Heart right ventricle (tissue), 16 donors: Measurements from ENCODE around the gene RIMBP2. TPM values are rescaled to one million over a fixed set of nuclear protein-coding genes. Genes with fewer than 3 reads are reported as not detected.

Experiments used
- ATAC-seq, 8 donors: fragments of 200-7000 bp; cut with Tn5 transposase; one replicate each; pipeline ENCODE4 v1.9.1; 2020; ENCODE audit warnings: mild to moderate bottlenecking in 8 of 8, moderate library complexity in 8 of 8, moderate number of reproducible peaks in 1 of 8
- DNase-seq, 2 donors: peaks; one replicate each; pipeline ENCODE4 v3.0.0-alpha.2; 2020
- H3K27ac ChIP-seq, 10 donors: fragments of 200-600 bp; sonication (generic) in 2 of 10; one replicate each; pipeline versions ENCODE4 v1.5.0 to v1.8.0; 2020 to 2022; ENCODE audit warnings: mild to moderate bottlenecking in 3 of 10
- H3K27me3 ChIP-seq, 7 donors: fragments of 200-600 bp; one replicate each; pipeline ENCODE4 v1.8.0; 2021 to 2022; ENCODE audit warnings: mild to moderate bottlenecking in 2 of 7
- H3K36me3 ChIP-seq, 9 donors: fragments of 200-600 bp; sonication (generic) in 1 of 9; one replicate each; pipeline versions ENCODE4 v1.5.0 to v1.8.0; 2020 to 2022; ENCODE audit warnings: mild to moderate bottlenecking in 2 of 9
- H3K4me1 ChIP-seq, 9 donors: fragments of 200-600 bp; sonication (generic) in 1 of 9; one replicate each; pipeline versions ENCODE4 v1.5.0 to v1.8.0; 2020 to 2022; ENCODE audit warnings: mild to moderate bottlenecking in 4 of 9
- H3K4me3 ChIP-seq, 10 donors: fragments of 200-600 bp; sonication (generic) in 2 of 10; one replicate each; pipeline versions ENCODE4 v1.5.0 to v1.8.0; 2020 to 2022; ENCODE audit warnings: mild to moderate bottlenecking in 7 of 10, moderate library complexity in 2 of 10
- H3K9me3 ChIP-seq, 11 donors: fragments of 200-600 bp in 10 of 11; sonication (generic) in 2 of 11; one replicate each; pipeline versions ENCODE4 v1.5.0 to v1.8.0; 2013 to 2022; ENCODE audit warnings: mild to moderate bottlenecking in 2 of 11, control low read depth in 1 of 11, moderate library complexity in 1 of 11
- CTCF ChIP-seq, 9 donors: fragments of 200-600 bp; sonication (generic) in 2 of 9; IDR thresholded peaks; one replicate each; pipeline versions ENCODE4 v1.5.0 to v1.8.0; 2021 to 2022; ENCODE audit warnings: antibody characterized with exemption in 9 of 9, mild to moderate bottlenecking in 5 of 9, moderate library complexity in 1 of 9
- WGBS, 2 donors: extraction: QIAGEN DNeasy Blood & Tissue Kit; methylation state at CpG; one replicate each; pipeline ENCODE4 v1.1.7; 2013; ENCODE audit warnings: inconsistent platforms in 1 of 2; 5-methylcytosine and 5-hydroxymethylcytosine counted together
- intact Hi-C, 10 donors: fragments of 100-400 bp; cut with DNase I; formaldehyde crosslinking; loops; one replicate each; pipeline versions ENCODE4 v1.11.1 to v1.14.2; 2022
- polyA plus RNA-seq, 2 donors: library from polyadenylated mRNA; stranded (reverse); fragments of 200-250 nt; gene quantifications; one replicate each; pipeline ENCODE4 v1.2.3, GENCODE V29; 2013
- total RNA-seq, 10 donors: library from RNA; stranded (reverse); fragmentation: NEBNext Ultra II Directional in 3 of 10; extraction: Animal tissue kit (Norgen Biotek cat#: 25700) in 3 of 10; gene quantifications; one replicate each; pipeline versions ENCODE4 v1.2.1 to v1.2.4, GENCODE V29; 2021 to 2023
- donor health status: Arrhythmogenic right ventricular cardiomyopathy.
- donor health status: ischemic (EF 13 %, LVEDD 7.1; RV severe dilation, severe dysfunction).
- donor health status: healthy with polysubstance abuse.
- donor health status: DM: no; HTN: yes; CAD: no.
- donor health status: DM: no; HTN: no; CAD: no.
- donor health status: ischemic (EF 25% LVEDD 6.9; RV normal size, moderate dysfunction).
- donor health status: ischemic (EF 25% LVEDD 5.7; RV mildly dilated, moderate dysfunction).
- donor health status: healthy.
- donor health status: DM: yes; HTN: yes; CAD: no.
- donor health status: Ischemic cardiomyopathy.
- donor health status: ischemic (EF 35%, LVEDD 5.7; RV mildly dilated, moderate dysfunction).
- donor health status: nonischemic (EF 11% LVEDD 7.7; RV severe dilation, severe dysfunction).
- donor health status: DM: yes; HTN: yes; CAD: no.
- donor health status: PGD.
- donor health status: ischemic (EF 29% LVEDD 5.4; RV normal size, mild dysfunction).
- donor health status: nonischemic (EF 23%, LVEDD 6.1; RV moderate dilation, normal function).

The RIMBP2 gene
- total and polyA plus RNA-seq, 12 donors: 0.01 to 0.17 (median 0.05) TPM; not detected in 9

- no peak overlapping the region for H3K27ac ChIP-seq
- no peak for DNase-seq
- no peaks in the 10 kb centered on the region for H3K36me3 ChIP-seq
- intact Hi-C loops: no loop called here
- H3K4me3 ChIP-seq: no peak overlapping the region
- 70 to 71% methylated on average over 17 of the region's 17 CpGs for WGBS, 2 donors
- H3K9me3 ChIP-seq: peaks cover 0 to 8% (median 0%) of the 10 kb centered on the region in 11 donors
- TF ChIP-seq CTCF (IDR thresholded peaks at IDR 0.05): no peak
- no peak for ATAC-seq
- H3K4me1 ChIP-seq: no peaks in the 10 kb centered on the region
- peaks cover 0 to 7% (median 0%) of the 10 kb centered on the region in 7 donors for H3K27me3 ChIP-seq
Observed at GRCh38 chr12:130673036-130673705, 42.9 kb downstream of the RIMBP2 start.

- no peak for TF ChIP-seq CTCF (IDR thresholded peaks at IDR 0.05)
- H3K36me3 ChIP-seq: no peaks in the 10 kb centered on the region
Observed at GRCh38 chr12:130672089-130672820, 43.8 kb downstream of the RIMBP2 start.

GRCh38 chr12:130671556-130671955, 44.5 kb downstream of the RIMBP2 start:
- intact Hi-C loops: no loop called here
- Histone ChIP-seq H3K4me1 (no peaks in the 10 kb centered on the region), H3K4me3 (no peak overlapping the region), H3K9me3 (peaks cover 0 to 13% (median 0%) of the 10 kb centered on the region in 11 donors), H3K36me3 (no peaks in the 10 kb centered on the region), H3K27me3 (peaks cover 0 to 7% (median 0%) of the 10 kb centered on the region in 7 donors), H3K27ac (no peak overlapping the region)
- no peak for DNase-seq
- no peak for TF ChIP-seq CTCF (IDR thresholded peaks at IDR 0.05)
- 78% methylated on average over 5 of the region's 5 CpGs for WGBS, 2 donors
- no peak for ATAC-seq

More at GRCh38 chr12:130672089-130672820, 43.8 kb downstream of the RIMBP2 start:
- Histone ChIP-seq H3K27ac (no peak overlapping the region), H3K4me3 (no peak overlapping the region), H3K9me3 (peaks cover 0 to 12% (median 0%) of the 10 kb centered on the region in 11 donors), H3K4me1 (no peaks in the 10 kb centered on the region), H3K27me3 (peaks cover 0 to 7% (median 0%) of the 10 kb centered on the region in 7 donors)
- DNase-seq (no peak), ATAC-seq (no peak)
- intact Hi-C loops: no loop called here
- WGBS, 2 donors: 70 to 77% methylated on average over 15 of the region's 15 CpGs

- Histone ChIP-seq H3K4me3 (no peak overlapping the region), H3K9me3 (peaks cover 0 to 13% (median 0%) of the 10 kb centered on the region in 11 donors), H3K36me3 (no peaks in the 10 kb centered on the region), H3K27me3 (peaks cover 0 to 6% (median 0%) of the 10 kb centered on the region in 7 donors), H3K27ac (no peak overlapping the region), H3K4me1 (no peaks in the 10 kb centered on the region)
- no peak for ATAC-seq
- WGBS, 2 donors: 72 to 77% methylated on average over 8 of the region's 8 CpGs
- no peak for DNase-seq
- intact Hi-C loops: no loop called here
- TF ChIP-seq CTCF (IDR thresholded peaks at IDR 0.05): no peak
Observed at GRCh38 chr12:130669797-130670196, 46.3 kb downstream of the RIMBP2 start.
